HG03064 (cell line): Measurements from ENCODE around the gene RMI1.
"Not testable (repeated sequence)": the region's sequence is repeated elsewhere in the genome, so short reads cannot be mapped to it uniquely, and the experiment has no call there.

Experiments used
- ATAC-seq: cut with Tn5 transposase; IDR thresholded peaks from one replicate; pipeline ENCODE4 v1.9.1; 2021; ENCODE audit warnings: low read depth; ENCODE audit not compliant: unreplicated experiment

RMI1 gene

GRCh38 chr9:83980395-83981125, at the start of gene RMI1:
Gene RMI1, plus strand, starts transcription at chr9:83980805. Its CDS starts 20,182 bp downstream, at chr9:84000987.
- ATAC-seq, result peak; percentile 61

- no peak for ATAC-seq
Measured at GRCh38 chr9:83930881-83931280, 49.7 kb upstream of the RMI1 start.

GRCh38 chr9:83932011-83932410, 48.6 kb upstream of the RMI1 start:
- no peak for ATAC-seq

- ATAC-seq, result no peak
Measured at GRCh38 chr9:83932851-83933250, 47.8 kb upstream of the RMI1 start.

- ATAC-seq, result no peak
Measured at GRCh38 chr9:83933790-83934189, 46.8 kb upstream of the RMI1 start.

- ATAC-seq, result no peak
Measured at GRCh38 chr9:83934569-83935275, 45.9 kb upstream of the RMI1 start.

- ATAC-seq, result no peak
Measured at GRCh38 chr9:83935276-83935935, 45.2 kb upstream of the RMI1 start.

GRCh38 chr9:83936523-83936922, 44.1 kb upstream of the RMI1 start:
- ATAC-seq, result no peak

- ATAC-seq, result no peak
Measured at GRCh38 chr9:83937861-83938455, 42.6 kb upstream of the RMI1 start.

- no peak for ATAC-seq
Measured at GRCh38 chr9:83940590-83941303, 39.9 kb upstream of the RMI1 start.

GRCh38 chr9:83948096-83948495, 32.5 kb upstream of the RMI1 start:
- ATAC-seq, result not testable (repeated sequence)

- ATAC-seq, result peak; percentile 48
Measured at GRCh38 chr9:83956086-83956435, 24.5 kb upstream of the RMI1 start.

- ATAC-seq, result peak; percentile 79
Measured at GRCh38 chr9:83956436-83957247, 24.0 kb upstream of the RMI1 start.

GRCh38 chr9:83957248-83957513, 23.4 kb upstream of the RMI1 start:
- ATAC-seq, result no peak

GRCh38 chr9:83959061-83959460, 21.5 kb upstream of the RMI1 start:
- ATAC-seq, result no peak

- ATAC-seq, result no peak
Measured at GRCh38 chr9:83960991-83961390, 19.6 kb upstream of the RMI1 start.

- ATAC-seq, result no peak
Measured at GRCh38 chr9:83962165-83962564, 18.4 kb upstream of the RMI1 start.

- no peak for ATAC-seq
Measured at GRCh38 chr9:83964973-83965349, 15.6 kb upstream of the RMI1 start.

GRCh38 chr9:83965350-83966208, 15.0 kb upstream of the RMI1 start:
- ATAC-seq, result no peak
